Cerebellar nuclear complex (tissue), 1 donor: ENCODE data around the gene GALNT15.
A peak's percentile ranks its signal among the peaks of the same experiment; 100 is the strongest.

Source experiments
- DNase-seq, 2 experiments: peaks; one replicate each; lab custom pipeline; 2025; lab: John Stamatoyannopoulos, UW

GALNT15 gene, protein sequence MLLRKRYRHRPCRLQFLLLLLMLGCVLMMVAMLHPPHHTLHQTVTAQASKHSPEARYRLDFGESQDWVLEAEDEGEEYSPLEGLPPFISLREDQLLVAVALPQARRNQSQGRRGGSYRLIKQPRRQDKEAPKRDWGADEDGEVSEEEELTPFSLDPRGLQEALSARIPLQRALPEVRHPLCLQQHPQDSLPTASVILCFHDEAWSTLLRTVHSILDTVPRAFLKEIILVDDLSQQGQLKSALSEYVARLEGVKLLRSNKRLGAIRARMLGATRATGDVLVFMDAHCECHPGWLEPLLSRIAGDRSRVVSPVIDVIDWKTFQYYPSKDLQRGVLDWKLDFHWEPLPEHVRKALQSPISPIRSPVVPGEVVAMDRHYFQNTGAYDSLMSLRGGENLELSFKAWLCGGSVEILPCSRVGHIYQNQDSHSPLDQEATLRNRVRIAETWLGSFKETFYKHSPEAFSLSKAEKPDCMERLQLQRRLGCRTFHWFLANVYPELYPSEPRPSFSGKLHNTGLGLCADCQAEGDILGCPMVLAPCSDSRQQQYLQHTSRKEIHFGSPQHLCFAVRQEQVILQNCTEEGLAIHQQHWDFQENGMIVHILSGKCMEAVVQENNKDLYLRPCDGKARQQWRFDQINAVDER

DNA sequence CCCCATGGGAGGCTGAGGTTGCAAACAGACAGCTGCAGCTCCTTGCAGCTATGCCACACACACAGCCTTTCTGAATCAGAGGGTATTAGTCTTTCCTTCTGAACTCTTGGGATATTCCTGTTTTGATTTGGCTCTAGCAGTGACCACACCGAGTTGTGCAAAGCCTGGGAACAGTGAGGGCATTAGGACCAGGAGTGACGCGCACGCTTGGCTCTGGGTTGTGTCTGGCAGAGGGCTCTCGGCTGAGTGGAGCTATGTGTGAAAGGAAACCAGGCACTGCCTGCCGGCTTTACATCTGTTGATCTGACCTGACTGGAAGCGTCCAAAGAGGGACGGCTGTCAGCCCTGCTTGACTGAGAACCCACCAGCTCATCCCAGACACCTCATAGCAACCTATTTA is at the start of gene GALNT15:
GALNT15 (plus strand) TSS at position 292 of the 400 bp plus-strand sequence. CDS start 472 bp downstream, outside the sequence.
- DNase-seq: peak; percentile 87 to 92

DNA sequence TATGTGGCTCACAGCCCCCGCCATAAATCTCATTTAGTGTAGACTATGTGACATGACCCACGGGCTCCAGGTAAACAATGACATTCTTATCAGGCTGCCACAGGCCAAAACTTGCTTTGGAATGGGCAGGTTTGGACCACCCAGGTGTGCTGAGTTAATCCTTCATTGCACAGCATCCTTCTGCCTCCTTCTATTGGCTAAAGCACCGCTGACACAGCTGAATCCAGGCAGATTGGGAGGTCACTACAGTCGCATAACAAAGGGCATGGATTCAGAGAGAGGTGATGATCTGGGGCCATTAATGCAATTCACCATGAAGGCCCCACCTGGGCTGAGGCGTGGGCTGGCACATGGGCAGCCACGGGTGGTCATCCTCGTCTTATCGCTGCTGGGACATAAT is 47.8 kb upstream of the GALNT15 start:
- DNase-seq: no peak

DNA sequence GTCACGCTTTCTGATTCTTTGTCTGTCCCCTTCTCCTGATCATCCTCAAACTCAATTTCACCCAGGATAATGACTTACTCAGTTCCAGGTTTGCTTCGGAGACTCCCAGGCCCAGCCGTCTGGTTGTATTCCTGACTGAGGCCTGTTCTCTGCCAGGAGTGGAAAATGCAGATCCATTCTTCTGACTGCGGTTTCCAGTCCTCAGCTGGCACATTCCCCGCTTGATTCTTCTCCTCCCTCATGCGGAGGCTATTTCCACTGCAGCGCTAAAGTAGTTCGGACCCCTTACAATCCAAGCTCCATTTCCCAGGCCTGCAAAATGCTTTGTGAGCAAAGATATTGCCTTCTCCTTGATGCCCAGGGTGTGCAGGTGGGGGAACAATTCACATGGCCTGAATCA is 47.2 kb upstream of the GALNT15 start:
- no peak for DNase-seq

DNA sequence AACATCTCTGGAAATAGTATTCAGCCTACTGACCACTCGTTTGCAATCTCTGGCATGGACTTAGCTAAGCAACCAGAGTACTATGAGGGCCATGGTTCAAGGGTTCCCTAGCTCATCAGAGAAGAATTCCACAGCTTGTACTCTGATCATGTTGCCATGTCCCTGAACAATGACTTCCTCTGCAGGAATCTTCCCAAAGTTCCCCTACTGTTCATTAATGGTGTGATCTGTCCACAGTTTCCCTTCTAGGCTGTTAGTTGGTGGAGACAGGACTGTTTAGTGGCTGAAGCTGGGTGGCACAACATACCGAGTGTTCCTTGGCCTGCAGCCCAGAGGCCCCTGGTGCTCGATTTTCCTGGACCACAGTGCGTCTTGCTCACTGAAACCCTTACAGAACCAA is 44.4 kb upstream of the GALNT15 start:
- DNase-seq: no peak

DNA sequence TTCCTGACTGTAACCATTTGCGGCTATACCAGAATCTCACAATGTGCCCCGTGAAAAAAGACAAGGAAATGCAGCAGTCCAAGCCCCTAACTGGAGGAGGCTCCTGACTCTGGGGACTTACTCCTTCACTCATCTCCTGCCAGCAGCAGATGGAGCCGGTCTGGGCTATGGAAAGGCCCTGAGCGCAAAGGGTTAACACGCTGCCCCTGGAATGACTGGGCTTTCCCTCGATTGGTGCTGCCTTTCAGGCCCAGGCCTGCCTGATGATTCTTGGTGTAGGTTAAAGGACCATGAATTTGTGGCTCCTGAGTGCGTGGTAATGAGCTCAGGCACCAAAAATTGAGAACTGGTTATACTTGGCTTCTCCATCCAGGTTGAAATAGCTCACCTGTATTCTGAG is 42.3 kb upstream of the GALNT15 start:
- no peak for DNase-seq

DNA sequence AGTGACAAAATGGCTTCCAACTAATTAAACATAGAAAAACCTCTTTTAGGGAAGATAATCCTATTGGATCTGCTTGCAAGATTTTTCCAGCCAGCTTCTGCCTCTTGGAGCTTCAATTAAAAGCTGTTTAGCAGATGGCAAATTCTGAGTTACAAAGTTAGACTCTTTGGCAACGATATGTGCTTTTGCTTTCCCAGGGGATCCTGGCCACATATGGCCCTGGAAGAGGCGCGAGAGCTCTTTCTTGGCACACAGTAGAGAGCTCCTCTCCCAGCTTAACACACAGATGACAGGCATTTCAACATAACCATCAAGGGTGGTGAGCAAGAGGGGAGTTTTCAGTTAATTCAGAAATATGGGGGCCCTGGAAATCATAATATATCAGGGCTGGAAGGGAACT is 41.6 kb upstream of the GALNT15 start:
- DNase-seq: peak; percentile 32 to 62

DNA sequence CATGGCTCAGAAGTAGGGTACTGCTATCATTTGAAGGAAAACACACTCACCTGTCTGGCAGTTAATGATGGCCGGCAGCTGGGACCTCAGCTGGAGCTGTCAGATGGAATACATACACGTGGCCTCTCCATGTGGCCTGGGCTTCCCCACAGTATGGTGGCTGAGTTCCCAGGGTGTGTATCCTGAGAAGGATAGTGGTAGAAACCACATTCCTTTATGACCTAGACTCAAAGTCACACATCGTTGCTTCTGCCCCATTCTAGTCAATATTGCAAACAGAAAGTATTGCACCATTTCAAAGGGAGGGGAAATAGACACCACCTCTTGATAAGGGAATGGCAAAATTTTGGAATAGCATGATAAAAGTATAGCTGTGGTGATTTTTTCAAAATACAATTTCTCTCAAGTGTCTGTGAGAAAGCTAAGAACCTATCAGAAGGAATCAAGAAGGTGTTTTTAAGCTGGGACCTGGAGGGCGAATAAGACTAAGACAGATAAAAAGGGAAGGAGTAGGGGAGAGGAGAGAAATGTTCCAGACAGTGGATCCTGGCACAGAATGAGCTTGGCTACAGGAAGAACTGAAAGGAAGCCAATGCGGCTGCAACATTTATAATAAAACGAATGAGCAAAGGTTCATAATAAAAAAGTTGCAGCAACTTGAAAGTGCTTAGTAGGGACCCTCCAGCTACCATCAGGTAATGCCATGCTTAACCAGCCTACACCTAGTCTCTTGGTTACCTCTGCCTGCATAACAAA is 40.1 kb upstream of the GALNT15 start:
- DNase-seq: no peak

DNA sequence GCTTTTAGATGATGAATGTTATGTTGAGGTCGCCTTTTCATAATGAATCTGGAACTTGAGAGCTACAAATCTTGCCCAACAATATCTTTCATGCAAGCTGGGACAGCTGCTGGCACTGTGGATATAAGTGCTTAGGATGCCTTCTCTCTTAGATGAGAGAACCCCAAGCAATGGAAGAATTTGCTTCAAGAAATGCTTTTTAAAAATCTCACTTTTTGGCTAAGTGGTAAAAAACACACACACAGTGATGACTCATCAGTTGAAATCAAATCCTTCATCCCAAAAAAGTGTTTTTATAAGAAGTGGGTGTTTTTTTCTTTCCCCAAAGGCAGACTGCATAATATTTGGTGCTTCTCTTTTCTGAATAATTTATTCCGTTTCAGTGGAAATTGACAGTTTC is 38.4 kb upstream of the GALNT15 start:
- no peak for DNase-seq

DNA sequence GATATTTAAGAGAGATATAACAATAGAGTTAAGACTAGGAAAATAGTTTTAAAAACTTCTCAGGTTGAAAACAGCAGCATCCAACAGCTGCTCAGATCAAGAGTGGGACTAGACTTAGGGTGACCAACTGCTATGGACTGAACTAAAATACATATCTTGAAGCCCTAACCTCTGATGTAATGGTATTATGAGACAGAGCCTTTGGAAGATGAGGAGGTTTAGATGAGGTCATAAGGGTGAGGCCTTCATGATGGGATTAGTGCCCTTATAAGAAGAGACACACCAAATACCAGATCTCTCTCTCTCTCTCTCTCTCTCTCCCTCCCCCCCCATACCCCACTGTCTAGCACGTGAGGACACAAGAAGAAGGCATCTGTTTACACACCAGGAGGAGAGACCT is 37.4 kb upstream of the GALNT15 start:
- no peak for DNase-seq

DNA sequence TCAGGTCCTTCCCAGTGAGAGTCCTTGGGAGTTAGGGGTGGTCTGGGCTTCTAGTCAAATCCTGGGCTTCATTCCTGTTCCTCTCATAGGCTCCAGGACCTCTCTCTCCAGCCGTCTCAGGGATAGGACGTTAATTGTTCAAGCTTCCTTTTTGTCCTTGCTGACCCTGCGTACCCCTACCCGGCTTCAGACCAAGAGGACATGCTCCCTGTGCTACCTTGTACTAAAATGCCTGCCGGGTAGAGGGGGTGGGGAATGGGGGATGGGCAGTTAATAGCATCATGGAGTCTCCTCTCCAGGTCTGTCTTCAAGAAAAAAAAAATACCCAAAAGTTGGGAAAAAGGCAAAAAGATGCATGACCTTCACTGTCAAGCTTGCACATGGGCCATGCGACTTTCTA is 36.5 kb upstream of the GALNT15 start:
- no peak for DNase-seq

DNA sequence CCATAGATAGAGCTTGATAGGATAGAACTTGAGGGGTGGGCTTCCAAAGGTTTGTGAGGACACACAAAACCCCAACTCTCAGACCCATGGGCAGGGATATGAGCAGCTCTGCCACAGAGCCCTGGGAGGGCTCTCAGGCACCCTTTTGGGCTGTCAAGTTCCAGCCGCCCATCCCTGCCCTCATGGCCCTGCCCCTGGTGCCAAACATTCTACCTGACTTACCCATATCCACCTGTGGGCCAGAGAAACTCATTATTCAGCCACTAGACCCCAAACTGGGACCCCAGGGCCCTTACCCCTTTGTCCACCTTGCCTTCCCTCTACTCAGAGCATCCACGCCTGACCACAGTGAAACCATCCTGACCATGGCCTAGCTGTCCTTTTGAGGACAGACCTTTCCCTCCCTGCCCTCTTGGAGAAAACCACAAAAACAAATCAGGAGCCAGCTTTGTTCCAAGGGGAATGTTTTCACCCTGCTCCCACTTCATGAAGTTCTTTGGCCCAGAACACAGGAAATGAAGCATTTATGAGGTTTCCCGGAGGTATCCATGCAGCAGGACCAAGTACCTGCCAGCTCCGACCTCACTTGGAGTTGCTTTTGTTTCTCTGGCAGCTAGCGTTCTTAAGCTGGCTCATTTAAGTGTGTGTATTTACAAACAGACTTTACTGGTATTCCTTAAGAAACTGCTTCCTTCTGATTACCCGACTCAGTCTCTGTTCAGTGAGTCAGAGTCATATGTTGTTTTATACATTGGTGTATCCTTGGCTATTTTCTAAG is 34.2 kb upstream of the GALNT15 start:
- no peak for DNase-seq

DNA sequence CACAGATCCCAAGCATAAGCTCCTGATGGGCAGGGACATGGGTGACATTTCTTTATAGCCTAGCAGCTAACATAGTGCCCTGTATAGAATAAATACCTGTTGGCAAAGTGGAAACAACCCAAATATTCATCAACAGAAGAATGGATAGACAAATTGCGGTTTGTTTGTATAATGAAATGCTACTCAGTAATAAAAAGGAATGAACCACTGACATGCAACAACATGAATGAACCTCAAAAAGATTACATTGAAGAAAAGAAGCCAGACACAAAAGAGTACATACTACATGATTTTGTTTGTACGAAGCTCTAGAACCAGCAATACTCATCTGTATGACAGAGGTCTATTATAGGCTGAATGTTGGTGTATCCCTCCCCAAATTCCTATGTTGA is 33.6 kb upstream of the GALNT15 start:
- DNase-seq: no peak

DNA sequence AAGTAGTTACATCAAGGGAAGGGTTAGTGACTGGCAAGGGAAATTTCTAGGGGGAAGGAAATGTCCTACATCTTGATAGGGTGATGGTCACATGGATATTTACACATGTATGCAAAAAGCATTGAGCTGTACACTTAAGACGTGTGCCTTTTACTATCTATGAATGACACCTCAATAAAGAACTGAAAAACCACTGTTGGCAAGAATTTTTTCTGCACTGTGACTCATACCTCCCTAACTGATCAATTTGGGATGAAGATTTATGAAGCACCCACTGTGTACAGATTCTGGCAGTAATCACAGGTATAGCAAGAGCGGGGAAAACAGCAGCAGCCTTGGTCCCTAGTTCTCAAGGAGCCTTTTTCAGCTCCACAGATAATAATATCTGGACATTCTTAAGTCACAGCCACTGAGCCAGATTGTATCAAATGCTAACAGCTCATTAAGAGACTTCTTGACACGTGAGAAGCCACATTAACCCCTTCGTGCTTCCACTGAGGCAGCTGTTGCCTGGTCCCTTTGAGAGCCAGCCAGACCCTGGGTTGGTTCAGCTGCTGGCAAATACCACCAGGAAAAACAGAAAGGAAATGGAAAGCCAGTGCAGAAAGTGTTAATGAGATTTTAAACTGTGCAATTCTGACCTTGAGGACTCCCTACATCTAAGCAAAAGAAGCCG is 32.0 kb upstream of the GALNT15 start:
- no peak for DNase-seq

DNA sequence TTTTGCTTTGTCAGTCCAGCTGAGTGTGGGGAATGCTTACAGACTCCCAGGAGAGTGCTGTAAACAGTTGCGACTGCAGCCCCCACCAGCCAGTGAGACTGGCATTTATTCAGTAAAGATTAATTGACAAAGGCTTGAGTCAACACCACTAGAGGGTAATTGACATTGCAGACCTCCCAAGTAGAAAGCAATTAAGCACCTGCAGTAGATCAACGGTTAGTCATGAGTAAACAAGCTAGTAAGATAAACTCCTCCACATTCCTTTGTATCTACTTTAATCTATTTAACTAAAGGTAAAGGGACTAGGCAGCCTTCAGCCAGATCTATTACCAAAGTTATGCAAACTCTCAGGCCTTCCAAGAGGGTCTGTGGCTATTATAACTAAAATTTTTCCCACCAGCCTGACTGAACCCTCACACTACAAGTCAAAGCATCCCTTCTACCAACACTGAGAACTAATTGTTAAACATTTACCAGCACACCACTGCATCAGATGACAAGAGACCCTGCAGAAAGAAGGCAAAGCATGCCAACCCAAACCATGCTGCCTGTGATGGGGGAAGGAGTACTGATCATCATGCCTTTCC is 30.5 kb upstream of the GALNT15 start:
- DNase-seq: no peak

DNA sequence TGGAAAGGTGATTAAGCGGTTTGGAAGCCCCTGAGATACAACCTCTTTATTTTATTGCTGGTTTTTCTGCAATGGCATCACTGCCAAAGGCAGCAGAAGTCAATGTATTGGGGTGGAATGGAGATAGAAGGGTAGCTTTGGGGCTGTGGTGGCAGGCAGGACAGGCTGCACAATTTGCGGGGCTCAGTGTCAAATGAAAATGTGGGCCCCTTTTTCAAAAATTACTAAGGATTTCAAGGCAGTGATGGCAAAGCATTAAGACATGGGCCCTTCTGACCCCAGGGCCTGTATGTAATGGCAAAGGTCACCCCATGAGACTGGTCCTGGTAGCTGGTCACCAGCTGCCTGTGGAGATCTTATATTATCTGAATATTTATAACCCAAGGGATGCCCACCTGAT is 29.3 kb upstream of the GALNT15 start:
- DNase-seq: no peak

DNA sequence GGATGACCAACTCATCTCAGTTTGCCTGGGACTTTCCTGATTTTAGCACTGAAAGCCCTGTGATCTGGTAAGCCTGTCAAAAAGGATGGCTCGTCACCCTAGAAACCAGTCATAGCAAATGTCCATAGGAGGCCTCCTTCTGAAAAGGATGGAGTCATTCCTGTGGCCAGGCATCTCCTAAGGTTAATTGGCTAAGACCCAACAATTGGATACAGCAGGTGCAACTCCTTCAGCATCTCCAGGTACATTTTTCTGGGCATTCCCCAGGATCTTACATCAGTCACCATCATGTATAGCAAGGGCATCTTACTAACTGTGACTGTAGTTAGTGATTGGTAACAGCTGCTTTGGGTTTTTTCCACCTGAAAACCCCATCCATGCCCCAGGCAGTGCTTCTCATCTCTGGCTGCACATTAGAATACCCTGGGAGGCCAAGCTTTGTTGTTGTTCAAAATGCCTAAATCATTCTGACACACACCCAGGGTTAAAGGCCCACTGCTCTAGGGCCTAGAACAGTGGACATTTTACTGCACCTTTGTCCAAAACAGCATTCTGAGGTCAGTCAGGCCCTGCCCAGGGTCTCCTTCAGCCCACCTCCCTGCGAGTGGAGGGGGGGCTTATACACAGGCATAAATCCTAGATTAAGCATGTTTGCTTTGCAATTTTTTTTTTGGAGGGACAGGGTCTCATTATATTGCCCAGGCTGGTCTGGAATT is 28.3 kb upstream of the GALNT15 start:
- no peak for DNase-seq

DNA sequence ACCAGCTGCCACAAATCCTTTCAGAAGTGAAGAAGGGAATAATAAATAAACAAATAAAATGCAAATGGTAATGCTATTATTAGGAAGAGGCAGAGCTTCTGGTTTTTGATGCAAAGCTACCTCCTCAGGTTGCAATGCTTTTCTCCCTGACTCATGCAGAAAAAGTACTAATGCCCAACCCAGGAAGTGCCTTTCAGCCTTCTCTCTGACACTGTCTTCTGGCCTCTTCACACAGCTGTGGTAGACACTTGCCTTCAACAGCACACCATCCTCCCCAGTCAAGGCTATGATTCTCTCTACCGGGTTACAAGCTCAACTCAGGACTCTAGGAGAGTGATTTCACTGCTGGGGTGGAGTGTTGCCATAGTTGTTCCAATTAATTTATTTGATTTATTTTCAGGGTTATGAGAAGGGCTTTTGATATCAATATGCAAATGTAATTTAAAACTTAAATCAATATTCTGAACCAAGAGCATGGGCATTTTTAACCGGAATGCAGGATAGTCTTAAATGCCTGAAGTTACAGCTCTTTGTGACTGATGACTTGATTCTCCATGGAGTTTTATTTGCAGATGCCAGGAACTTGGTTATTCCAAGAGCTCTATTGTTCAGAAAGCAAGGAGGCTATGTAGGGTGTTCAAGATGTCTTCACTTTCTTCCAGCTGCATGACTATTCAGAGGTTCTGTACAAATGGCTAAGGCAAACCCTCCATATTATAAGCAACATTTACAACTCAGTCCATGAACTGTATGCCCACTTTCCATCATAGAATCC is 27.1 kb upstream of the GALNT15 start:
- no peak for DNase-seq

DNA sequence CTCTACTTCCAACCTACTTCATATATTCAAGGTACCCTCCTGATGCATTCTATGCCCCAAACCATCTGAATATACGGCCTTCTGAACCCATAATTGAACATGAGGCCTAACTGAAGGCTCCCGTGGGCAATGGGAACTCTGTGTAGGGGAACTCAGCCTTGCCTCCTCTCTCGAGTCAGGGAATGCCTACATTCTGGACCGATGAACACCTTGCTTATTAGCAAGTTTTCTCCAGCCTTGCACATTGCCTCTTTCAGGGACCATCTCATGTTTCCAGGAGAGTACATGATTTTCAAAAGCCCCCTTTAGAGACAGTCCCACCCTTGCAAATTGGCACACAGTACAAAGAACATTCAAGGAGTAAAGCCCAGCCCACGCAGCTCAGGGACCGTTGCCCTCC is 26.3 kb upstream of the GALNT15 start:
- DNase-seq: no peak

DNA sequence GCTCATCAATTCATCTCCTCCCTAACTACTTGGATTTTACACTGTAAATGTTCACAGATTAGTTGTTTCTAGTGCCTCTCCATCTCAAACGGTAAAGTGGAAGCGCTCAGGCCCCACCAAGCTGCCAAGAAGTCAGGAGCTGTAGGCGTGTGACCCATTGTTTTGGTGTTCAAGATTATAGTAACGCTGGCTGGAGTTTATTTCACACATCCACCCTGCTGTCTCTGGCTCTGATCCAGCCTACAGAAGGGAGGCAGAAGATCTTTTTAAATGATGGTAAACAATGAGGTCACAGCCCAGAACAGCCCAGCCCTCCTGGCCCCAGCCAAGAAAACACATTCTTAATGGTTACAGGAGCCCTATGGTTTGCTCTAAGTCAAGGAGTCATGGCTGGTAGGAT is 25.7 kb upstream of the GALNT15 start:
- DNase-seq: no peak

DNA sequence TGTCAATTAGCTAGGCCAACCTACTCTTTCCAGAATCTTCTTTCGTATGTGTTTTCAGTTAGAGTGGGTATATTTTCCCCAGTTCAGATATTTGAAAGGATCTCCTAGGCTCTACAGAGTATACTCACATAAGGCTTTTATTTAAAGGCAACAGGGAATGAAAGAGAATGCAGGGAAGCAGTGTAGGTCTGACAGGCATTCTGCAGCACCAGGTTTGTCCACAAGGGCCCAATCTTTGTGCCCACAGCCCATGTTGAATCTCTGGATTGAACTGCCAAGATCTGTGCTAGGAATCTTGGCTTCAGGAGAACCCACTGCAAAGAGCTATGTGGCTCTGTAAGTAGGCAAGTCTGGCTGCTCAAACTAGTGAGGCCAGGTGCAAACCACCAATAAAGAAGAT is 24.2 kb upstream of the GALNT15 start:
- no peak for DNase-seq
